GM18507 (cell line): ENCODE data around the gene ANXA10.
"Not testable (repeated sequence)": the region's sequence is repeated elsewhere in the genome, so short reads cannot be mapped to it uniquely, and the experiment has no call there.

Experiments
- DNase-seq: peaks from one replicate; pipeline ENCODE4 v3.0.0; 2011; ENCODE audit warnings: low read depth; ENCODE audit not compliant: insufficient read length; ENCODE audit errors: extremely low spot score
- FAIRE-seq: peaks from 2 replicates; lab custom pipeline; 2011; peaks lifted over from hg19 to GRCh38; lab: Jason Lieb, UNC

Gene ANXA10

DNA sequence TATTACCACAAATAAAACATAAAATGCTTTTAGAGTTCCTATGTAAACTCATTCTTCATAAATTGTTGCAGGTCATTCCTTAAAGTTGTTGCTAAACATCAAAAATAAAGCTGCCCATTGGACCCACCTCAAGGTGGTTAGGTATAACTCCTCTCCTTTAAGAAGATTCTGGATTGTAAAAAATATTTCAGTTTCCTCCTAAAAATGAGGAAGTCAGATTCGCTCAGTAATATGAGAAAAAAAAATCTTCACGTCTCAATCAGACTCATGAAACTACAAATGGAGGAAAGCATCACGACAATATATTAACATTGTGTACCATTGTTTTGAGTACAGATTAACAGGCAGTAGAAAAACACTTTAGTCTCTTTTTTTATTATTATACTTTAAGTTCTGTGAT is 120.3 kb downstream of the ANXA10 start:
- DNase-seq (no peak), FAIRE-seq (no peak)

DNA sequence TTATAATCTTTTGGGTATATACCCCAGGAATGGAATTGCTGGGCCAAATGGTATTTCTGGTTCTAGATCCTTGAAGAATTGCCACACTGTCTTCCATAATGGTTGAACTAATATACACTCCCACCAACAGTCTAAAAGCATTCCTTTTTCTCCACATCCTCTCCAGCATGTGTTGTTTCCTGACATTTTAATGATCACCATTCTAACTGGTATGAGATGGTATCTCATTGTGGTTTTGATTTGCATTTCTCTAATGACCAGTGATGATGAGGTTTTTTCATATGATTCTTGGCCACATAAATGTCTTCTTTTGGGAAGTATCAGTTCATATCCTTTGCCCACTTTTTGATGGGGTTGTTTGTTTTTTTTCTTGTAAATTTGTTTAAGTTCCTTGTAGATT is 121.2 kb downstream of the ANXA10 start:
- FAIRE-seq: not testable (repeated sequence)

DNA sequence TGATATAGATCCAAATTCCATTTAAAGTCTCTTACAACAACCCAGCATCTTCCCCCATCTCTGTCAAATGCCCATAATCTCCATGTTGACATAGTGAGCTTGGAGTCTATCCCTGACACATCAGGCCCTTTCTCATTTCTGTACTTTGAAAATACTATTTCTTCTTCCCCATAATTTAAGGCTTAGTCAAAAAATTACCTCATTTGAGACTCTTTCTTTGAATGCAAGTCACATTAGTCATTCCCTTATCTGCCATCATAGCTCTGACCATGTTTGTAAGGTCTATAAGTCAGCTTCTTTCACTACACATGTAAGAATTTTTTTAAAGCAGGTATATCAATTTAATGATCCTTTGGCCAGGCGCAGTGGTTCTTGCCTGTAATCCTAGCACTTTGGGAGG is 126.3 kb downstream of the ANXA10 start:
- DNase-seq (no peak), FAIRE-seq (no peak)

More for the DNA sequence above, 121.2 kb downstream of the ANXA10 start:
- DNase-seq: not testable (repeated sequence)

GRCh38 chr4:168220893-168221292 is 128.6 kb downstream of the ANXA10 start:
- DNase-seq (no peak), FAIRE-seq (no peak)

GRCh38 chr4:168221301-168221700 is 129.0 kb downstream of the ANXA10 start:
- FAIRE-seq (no peak), DNase-seq (no peak)
